ENCODE data around the gene MUC5B. TPM values are rescaled to one million over a fixed set of nuclear protein-coding genes. Genes with fewer than 3 reads are reported as not detected.

The MUC5B gene
- total and polyA plus RNA-seq, 5 donors: under 0.01 TPM; not detected in 4

DNA sequence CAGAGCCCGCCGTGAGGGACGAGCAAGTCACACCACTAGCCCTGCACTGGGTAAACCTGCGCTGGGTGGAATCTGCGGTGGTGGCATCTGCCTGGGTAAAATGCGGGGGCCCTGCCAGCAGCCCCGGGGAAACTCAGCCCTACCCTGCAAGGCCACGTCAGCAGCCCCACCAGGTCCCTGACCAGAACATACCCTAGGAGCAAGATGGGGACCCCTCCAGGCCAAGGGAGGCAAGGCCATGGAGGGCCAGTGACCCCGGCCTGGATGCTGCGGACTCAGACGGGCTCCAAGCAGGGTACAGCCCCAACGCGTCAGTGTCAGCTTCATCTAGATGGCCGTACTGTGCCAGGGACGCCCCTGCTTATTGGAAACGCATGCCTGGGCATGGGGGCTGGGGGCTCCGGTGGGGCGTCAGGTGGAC lies 60.2 kb downstream of the MUC5B start:
- ATAC-seq: no peak
- Histone ChIP-seq H3K4me3 (ENCODE audit: low read length) (no peak overlapping the region), H3K27me3 (ENCODE audit: control insufficient read depth, insufficient read depth) (no peaks in the 10 kb centered on the region), H3K4me1 (ENCODE audit: control insufficient read depth, insufficient read depth, low read length) (no peaks in the 10 kb centered on the region), H3K27ac (ENCODE audit: low read length) (no peak overlapping the region), H3K9me3 (ENCODE audit: control insufficient read depth, low read length) (no peaks in the 10 kb centered on the region)
- intact Hi-C loops (cut with DNase I): loop anchor here in 1 of 4 donors (10.0 kb wide), 1 partner anchor 858 kb away; no protein-coding TSS in a partner anchor
- WGBS: 91% methylated on average over 18 of the region's 18 CpGs
- peak in 2 of 3 donors; percentile 29 to 49 for DNase-seq

DNA sequence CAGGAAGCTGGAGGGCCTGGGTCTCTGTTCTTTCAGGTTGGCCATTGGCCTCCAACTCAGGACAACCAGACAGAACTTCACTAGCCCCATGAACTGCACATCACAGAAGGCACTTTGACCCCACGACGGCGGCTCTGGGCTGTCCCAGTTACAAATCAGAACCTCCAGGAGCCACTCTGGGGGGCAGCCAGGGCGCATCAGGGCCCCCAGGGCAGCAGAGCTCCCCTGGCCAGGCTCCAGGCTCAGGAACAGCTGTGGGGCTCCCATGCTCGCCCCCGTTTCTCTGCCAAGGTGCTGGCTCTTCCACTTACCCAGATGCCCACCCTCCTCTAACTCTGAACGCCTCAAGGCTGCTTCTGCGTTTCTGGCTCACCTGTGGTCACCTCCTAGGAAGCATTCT lies 61.0 kb downstream of the MUC5B start:
- 90% methylated on average over 8 of the region's 8 CpGs for WGBS
- ATAC-seq: no peak
- H3K27ac ChIP-seq (ENCODE audit: low read length): no peak overlapping the region
- no peaks in the 10 kb centered on the region for H3K9me3 ChIP-seq (ENCODE audit: control insufficient read depth, low read length)
- H3K4me3 ChIP-seq (ENCODE audit: low read length): no peak overlapping the region
- DNase-seq: peak in 2 of 3 donors; percentile 27 to 34
- intact Hi-C loops (cut with DNase I): loop anchor here in 1 of 4 donors (10.0 kb wide), 1 partner anchor 859 kb away; no protein-coding TSS in a partner anchor
- no peaks in the 10 kb centered on the region for H3K27me3 ChIP-seq (ENCODE audit: control insufficient read depth, insufficient read depth)
- H3K4me1 ChIP-seq (ENCODE audit: control insufficient read depth, insufficient read depth, low read length): no peaks in the 10 kb centered on the region

- 94% methylated on average over 23 of the region's 23 CpGs for WGBS
- no peaks in the 10 kb centered on the region for H3K4me1 ChIP-seq (ENCODE audit: control insufficient read depth, insufficient read depth, low read length)
- no peaks in the 10 kb centered on the region for H3K27me3 ChIP-seq (ENCODE audit: control insufficient read depth, insufficient read depth)
- DNase-seq (peak in 2 of 3 donors; percentile 29 to 35), ATAC-seq (no peak)
- no peaks in the 10 kb centered on the region for H3K9me3 ChIP-seq (ENCODE audit: control insufficient read depth, low read length)
- no peak overlapping the region for H3K27ac ChIP-seq (ENCODE audit: low read length)
- H3K4me3 ChIP-seq (ENCODE audit: low read length): no peak overlapping the region
- intact Hi-C loops (cut with DNase I): loop anchor here in 1 of 4 donors (10.0 kb wide), 1 partner anchor 861 kb away; no protein-coding TSS in a partner anchor
Measured at GRCh38 chr11:1285316-1285744, 62.5 kb downstream of the MUC5B start.

DNA sequence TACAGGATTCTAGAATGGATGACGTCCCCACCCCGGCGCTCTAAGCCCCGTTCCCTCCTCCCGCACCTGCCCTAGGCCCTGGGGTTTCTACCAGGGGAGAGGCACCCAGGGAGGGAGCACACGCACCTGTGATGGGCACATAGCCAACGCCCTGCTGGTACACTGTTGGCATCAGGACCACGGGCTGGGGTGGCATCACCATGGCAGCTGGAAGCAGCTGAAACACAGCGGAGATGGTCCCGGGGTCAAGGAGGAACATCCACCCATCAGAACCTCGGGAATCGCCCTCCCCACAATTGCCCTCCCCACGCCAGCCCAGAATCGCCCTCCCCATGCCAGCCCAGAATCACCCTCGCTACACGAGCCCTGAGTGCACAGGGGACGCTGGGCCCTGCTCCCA lies 63.0 kb downstream of the MUC5B start:
- Histone ChIP-seq H3K4me1 (ENCODE audit: control insufficient read depth, insufficient read depth, low read length) (no peaks in the 10 kb centered on the region), H3K27ac (ENCODE audit: low read length) (no peak overlapping the region), H3K9me3 (ENCODE audit: control insufficient read depth, low read length) (no peaks in the 10 kb centered on the region), H3K4me3 (ENCODE audit: low read length) (no peak overlapping the region), H3K27me3 (ENCODE audit: control insufficient read depth, insufficient read depth) (no peaks in the 10 kb centered on the region)
- DNase-seq: peak in 2 of 3 donors; percentile 37 to 51
- WGBS: 94% methylated on average over 17 of the region's 17 CpGs
- intact Hi-C loops (cut with DNase I): loop anchor here in 1 of 4 donors (10.0 kb wide), 1 partner anchor 861 kb away; no protein-coding TSS in a partner anchor
- ATAC-seq: no peak

- ATAC-seq (no peak), DNase-seq (peak in 2 of 3 donors; percentile 22 to 41)
- WGBS: 94% methylated on average over 9 of the region's 9 CpGs
- no peak overlapping the region for H3K27ac ChIP-seq (ENCODE audit: low read length)
- no peaks in the 10 kb centered on the region for H3K4me1 ChIP-seq (ENCODE audit: control insufficient read depth, insufficient read depth, low read length)
- no peak overlapping the region for H3K4me3 ChIP-seq (ENCODE audit: low read length)
- H3K27me3 ChIP-seq (ENCODE audit: control insufficient read depth, insufficient read depth): no peaks in the 10 kb centered on the region
- intact Hi-C loops (cut with DNase I): loop anchor here in 1 of 4 donors (10.0 kb wide), 1 partner anchor 863 kb away; no protein-coding TSS in a partner anchor
- no peaks in the 10 kb centered on the region for H3K9me3 ChIP-seq (ENCODE audit: control insufficient read depth, low read length)
Measured at GRCh38 chr11:1287928-1288327, 65.1 kb downstream of the MUC5B start.

- no peak for ATAC-seq
- no peak overlapping the region for H3K27ac ChIP-seq (ENCODE audit: low read length)
- H3K4me3 ChIP-seq (ENCODE audit: low read length): no peak overlapping the region
- H3K4me1 ChIP-seq (ENCODE audit: control insufficient read depth, insufficient read depth, low read length): no peaks in the 10 kb centered on the region
- no peaks in the 10 kb centered on the region for H3K9me3 ChIP-seq (ENCODE audit: control insufficient read depth, low read length)
- no peaks in the 10 kb centered on the region for H3K27me3 ChIP-seq (ENCODE audit: control insufficient read depth, insufficient read depth)
- WGBS: 95% methylated on average over 30 of the region's 30 CpGs
- DNase-seq: peak in 2 of 3 donors; percentile 44 to 50
- intact Hi-C loops (cut with DNase I): loop anchor here in 1 of 4 donors (10.0 kb wide), 1 partner anchor 864 kb away; no protein-coding TSS in a partner anchor
Measured at GRCh38 chr11:1288426-1289151, 65.7 kb downstream of the MUC5B start.

DNA sequence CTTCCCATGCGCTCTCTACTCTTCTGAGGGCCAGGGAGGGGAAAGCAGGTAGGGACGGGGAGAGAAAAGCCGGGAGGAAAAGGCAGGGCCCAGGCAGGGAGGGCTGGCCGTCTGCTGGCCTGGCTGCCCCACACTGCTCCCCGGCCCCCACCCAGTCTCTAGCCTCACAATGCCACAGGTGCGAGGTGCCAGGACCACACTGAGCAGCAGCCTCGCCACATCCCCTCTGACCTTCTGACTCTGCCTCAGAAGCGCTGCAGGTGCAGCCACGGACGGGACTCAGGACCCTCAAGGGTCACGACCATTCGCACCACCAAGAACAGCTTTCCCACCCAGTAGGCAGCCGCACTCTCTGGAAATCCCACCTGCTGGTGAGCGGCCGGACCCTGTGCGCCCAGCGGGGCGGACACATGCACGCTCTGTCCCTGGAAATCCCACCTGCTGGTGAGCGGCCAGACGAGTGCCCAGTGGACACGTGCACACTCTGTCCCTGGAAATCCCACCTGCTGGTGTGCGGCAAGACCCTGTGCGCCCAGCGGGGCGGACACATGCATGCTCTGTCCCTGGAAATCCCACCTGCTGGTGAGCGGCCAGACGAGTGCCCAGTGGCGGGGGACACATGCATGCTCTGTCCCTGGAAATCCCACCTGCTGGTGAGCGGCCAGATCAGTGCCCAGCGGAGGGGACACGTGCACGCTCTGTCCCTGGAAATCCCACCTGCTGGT lies 66.5 kb downstream of the MUC5B start:
- ATAC-seq (no peak), DNase-seq (peak in 2 of 3 donors; percentile 39 to 54)
- no peak overlapping the region for H3K27ac ChIP-seq (ENCODE audit: low read length)
- intact Hi-C loops (cut with DNase I): loop anchor here in 1 of 4 donors (10.0 kb wide), 1 partner anchor 865 kb away; no protein-coding TSS in a partner anchor
- no peak overlapping the region for H3K4me3 ChIP-seq (ENCODE audit: low read length)
- no peaks in the 10 kb centered on the region for H3K27me3 ChIP-seq (ENCODE audit: control insufficient read depth, insufficient read depth)
- WGBS: 96% methylated on average over 33 of the region's 33 CpGs
- H3K9me3 ChIP-seq (ENCODE audit: control insufficient read depth, low read length): no peaks in the 10 kb centered on the region
- no peaks in the 10 kb centered on the region for H3K4me1 ChIP-seq (ENCODE audit: control insufficient read depth, insufficient read depth, low read length)

- H3K4me1 ChIP-seq (ENCODE audit: control insufficient read depth, insufficient read depth, low read length): no peaks in the 10 kb centered on the region
- no peak overlapping the region for H3K27ac ChIP-seq (ENCODE audit: low read length)
- intact Hi-C loops (cut with DNase I): no loop called here
- ATAC-seq: no peak
- peak in 2 of 3 donors; percentile 36 to 37 for DNase-seq
- WGBS: 93% methylated on average over 43 of the region's 43 CpGs
- H3K4me3 ChIP-seq (ENCODE audit: low read length): no peak overlapping the region
- H3K27me3 ChIP-seq (ENCODE audit: control insufficient read depth, insufficient read depth): no peaks in the 10 kb centered on the region
- H3K9me3 ChIP-seq (ENCODE audit: control insufficient read depth, low read length): no peaks in the 10 kb centered on the region
Measured at GRCh38 chr11:1290052-1291040, 67.5 kb downstream of the MUC5B start.

GRCh38 chr11:1291295-1292017 lies 68.6 kb downstream of the MUC5B start:
- 94% methylated on average over 46 of the region's 46 CpGs for WGBS
- peak in 2 of 3 donors; percentile 25 to 54 for DNase-seq
- no peak for ATAC-seq
- intact Hi-C loops (cut with DNase I): no loop called here
- Histone ChIP-seq H3K4me3 (ENCODE audit: low read length) (no peak overlapping the region), H3K27me3 (ENCODE audit: control insufficient read depth, insufficient read depth) (no peaks in the 10 kb centered on the region), H3K27ac (ENCODE audit: low read length) (no peak overlapping the region), H3K9me3 (ENCODE audit: control insufficient read depth, low read length) (no peaks in the 10 kb centered on the region), H3K4me1 (ENCODE audit: control insufficient read depth, insufficient read depth, low read length) (no peaks in the 10 kb centered on the region)

Data from right cardiac atrium (tissue), 5 donors.